ENCODE results near the gene ATP8B4.

Gene ATP8B4

DNA sequence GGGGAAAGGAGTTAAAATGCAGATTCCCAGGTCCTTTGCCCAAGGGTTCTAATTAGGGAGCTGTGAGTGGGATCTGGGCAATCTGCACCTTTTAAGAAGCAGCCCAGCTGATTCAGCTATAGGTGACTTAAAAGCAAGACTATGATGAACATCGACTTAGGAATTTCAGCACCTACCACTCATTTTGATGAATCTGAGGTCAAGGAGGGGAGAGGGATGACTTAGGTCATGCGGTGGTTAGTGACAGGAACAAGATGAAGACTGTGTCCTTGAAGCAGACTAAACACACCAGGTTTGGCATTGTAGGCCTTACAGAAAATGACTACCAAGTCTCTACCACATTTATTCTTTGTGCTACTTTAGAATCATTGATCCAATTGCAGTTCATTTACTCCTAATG is 301.9 kb downstream of the ATP8B4 start:
- H3K9me3 ChIP-seq (ENCODE audit: control insufficient read depth, low read length), result no peaks in the 10 kb centered on the region
- H3K36me3 ChIP-seq (ENCODE audit: control insufficient read depth, insufficient read depth, low read length), result no peaks in the 10 kb centered on the region
- no peak overlapping the region for H3K9ac ChIP-seq (ENCODE audit: low read length)
- H3K27me3 ChIP-seq (ENCODE audit: control insufficient read depth, insufficient read depth, low read length), result no peaks in the 10 kb centered on the region
- H3K4me3 ChIP-seq (ENCODE audit: low read length), result no peak overlapping the region
- no peaks in the 10 kb centered on the region for H3K4me1 ChIP-seq (ENCODE audit: control insufficient read depth, insufficient read depth, low read length)

DNA sequence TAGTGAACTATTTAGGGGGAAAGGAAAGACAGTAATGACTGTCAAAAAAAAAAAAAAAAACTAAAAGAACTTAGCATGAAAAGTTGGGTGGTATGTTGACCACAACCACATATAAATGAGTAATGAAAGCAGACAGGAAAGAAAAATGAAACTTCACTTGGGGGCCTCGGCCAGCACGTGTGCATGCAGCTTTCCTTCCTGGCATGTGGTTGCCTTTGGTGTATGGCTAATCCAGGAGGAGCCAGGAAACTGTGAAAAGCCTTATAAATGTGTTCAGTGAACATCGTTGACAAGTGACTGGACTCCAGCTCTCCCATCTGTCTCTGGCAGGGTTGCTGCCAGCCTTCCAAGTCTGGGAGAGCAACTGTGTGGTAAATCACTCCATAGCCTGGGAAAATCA is 303.1 kb downstream of the ATP8B4 start:
- no peaks in the 10 kb centered on the region for H3K27me3 ChIP-seq (ENCODE audit: control insufficient read depth, insufficient read depth, low read length)
- H3K9ac ChIP-seq (ENCODE audit: low read length), result no peak overlapping the region
- no peaks in the 10 kb centered on the region for H3K4me1 ChIP-seq (ENCODE audit: control insufficient read depth, insufficient read depth, low read length)
- H3K4me3 ChIP-seq (ENCODE audit: low read length), result no peak overlapping the region
- no peaks in the 10 kb centered on the region for H3K9me3 ChIP-seq (ENCODE audit: control insufficient read depth, low read length)
- no peaks in the 10 kb centered on the region for H3K36me3 ChIP-seq (ENCODE audit: control insufficient read depth, insufficient read depth, low read length)

DNA sequence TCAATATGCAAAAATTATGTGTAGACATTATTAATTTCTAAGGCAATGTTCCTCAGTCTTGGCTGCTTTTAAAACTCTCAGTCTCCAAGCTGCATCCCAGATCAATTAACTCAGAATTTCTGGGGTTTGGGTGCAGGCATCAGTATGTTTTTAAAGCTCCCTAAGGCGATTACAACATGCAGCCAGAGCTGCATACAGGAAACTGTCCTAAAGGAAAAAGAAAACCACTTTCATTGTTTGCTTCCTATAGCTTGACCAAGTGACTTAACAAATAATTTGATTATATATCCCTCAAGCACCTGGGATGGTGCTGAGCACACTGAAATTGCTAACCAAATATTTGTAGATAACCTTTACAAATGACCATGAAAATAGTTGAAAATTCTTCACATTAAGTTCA is 303.5 kb downstream of the ATP8B4 start:
- H3K4me3 ChIP-seq (ENCODE audit: low read length), result no peak overlapping the region
- H3K4me1 ChIP-seq (ENCODE audit: control insufficient read depth, insufficient read depth, low read length), result no peaks in the 10 kb centered on the region
- H3K36me3 ChIP-seq (ENCODE audit: control insufficient read depth, insufficient read depth, low read length), result no peaks in the 10 kb centered on the region
- H3K9ac ChIP-seq (ENCODE audit: low read length), result no peak overlapping the region
- no peaks in the 10 kb centered on the region for H3K27me3 ChIP-seq (ENCODE audit: control insufficient read depth, insufficient read depth, low read length)
- no peaks in the 10 kb centered on the region for H3K9me3 ChIP-seq (ENCODE audit: control insufficient read depth, low read length)

DNA sequence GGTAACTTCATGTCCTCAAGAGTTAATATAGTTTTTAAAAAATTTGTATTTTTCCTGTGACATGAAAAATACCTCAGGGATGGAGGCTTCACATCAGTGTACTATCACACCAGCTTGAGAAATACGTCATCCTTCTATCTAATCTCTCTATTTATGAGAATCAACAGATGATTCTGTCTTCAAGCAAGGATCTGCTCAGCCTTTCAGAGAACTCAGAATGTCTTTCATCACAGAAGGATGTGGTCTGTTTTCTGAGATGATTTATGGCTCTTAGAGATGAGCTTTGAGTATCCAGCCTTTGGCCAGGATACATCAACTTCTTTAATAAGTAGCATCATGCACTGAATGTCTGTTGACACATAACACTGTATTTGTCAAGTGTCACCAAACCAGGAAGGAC is 304.3 kb downstream of the ATP8B4 start:
- Histone ChIP-seq H3K27me3 (ENCODE audit: control insufficient read depth, insufficient read depth, low read length) (no peaks in the 10 kb centered on the region), H3K4me1 (ENCODE audit: control insufficient read depth, insufficient read depth, low read length) (no peaks in the 10 kb centered on the region), H3K4me3 (ENCODE audit: low read length) (no peak overlapping the region), H3K36me3 (ENCODE audit: control insufficient read depth, insufficient read depth, low read length) (no peaks in the 10 kb centered on the region), H3K9ac (ENCODE audit: low read length) (no peak overlapping the region), H3K9me3 (ENCODE audit: control insufficient read depth, low read length) (no peaks in the 10 kb centered on the region)

DNA sequence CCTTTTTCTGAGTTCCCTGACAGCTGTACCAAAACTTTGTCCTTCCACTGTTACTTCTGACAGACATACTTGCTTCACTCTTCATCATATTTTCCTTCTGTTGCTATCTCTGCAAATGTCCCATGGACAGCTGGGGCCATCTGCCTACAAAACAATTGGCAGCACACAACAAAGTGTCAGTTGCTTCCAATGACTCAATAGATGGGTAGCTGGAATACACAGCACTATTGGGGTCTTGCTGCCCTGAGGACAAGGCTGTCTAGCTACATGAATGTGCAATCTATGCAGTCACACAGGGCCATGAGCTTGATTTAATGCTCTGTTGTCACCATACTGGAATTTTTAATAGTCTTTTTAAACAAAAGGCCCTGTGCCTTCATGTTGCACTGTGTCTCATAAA is 305.4 kb downstream of the ATP8B4 start:
- no peaks in the 10 kb centered on the region for H3K4me1 ChIP-seq (ENCODE audit: control insufficient read depth, insufficient read depth, low read length)
- no peaks in the 10 kb centered on the region for H3K27me3 ChIP-seq (ENCODE audit: control insufficient read depth, insufficient read depth, low read length)
- no peaks in the 10 kb centered on the region for H3K36me3 ChIP-seq (ENCODE audit: control insufficient read depth, insufficient read depth, low read length)
- H3K4me3 ChIP-seq (ENCODE audit: low read length), result no peak overlapping the region
- H3K9me3 ChIP-seq (ENCODE audit: control insufficient read depth, low read length), result no peaks in the 10 kb centered on the region
- H3K9ac ChIP-seq (ENCODE audit: low read length), result no peak overlapping the region

DNA sequence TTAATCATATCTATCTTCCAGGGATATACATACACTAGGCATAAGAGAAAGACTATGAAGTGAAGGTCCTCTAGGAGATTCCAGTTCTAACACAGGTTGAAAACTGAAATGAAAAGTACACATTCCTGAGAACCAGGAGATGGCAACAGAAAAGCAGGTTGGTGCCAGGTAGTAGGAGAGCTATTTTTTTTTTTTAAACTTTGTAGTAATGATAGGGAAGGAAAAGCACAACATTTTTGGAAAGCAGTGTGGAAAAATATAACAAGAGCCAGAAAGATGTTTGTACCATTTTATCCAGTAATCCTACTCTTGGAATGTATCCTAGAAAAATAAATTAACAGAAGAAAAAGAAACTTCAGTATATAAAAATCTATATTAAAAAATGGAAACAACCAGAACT is 308.3 kb downstream of the ATP8B4 start:
- Histone ChIP-seq H3K4me1 (ENCODE audit: control insufficient read depth, insufficient read depth, low read length) (no peaks in the 10 kb centered on the region), H3K4me3 (ENCODE audit: low read length) (no peak overlapping the region), H3K9me3 (ENCODE audit: control insufficient read depth, low read length) (no peaks in the 10 kb centered on the region), H3K27me3 (ENCODE audit: control insufficient read depth, insufficient read depth, low read length) (no peaks in the 10 kb centered on the region), H3K9ac (ENCODE audit: low read length) (no peak overlapping the region), H3K36me3 (ENCODE audit: control insufficient read depth, insufficient read depth, low read length) (no peaks in the 10 kb centered on the region)

DNA sequence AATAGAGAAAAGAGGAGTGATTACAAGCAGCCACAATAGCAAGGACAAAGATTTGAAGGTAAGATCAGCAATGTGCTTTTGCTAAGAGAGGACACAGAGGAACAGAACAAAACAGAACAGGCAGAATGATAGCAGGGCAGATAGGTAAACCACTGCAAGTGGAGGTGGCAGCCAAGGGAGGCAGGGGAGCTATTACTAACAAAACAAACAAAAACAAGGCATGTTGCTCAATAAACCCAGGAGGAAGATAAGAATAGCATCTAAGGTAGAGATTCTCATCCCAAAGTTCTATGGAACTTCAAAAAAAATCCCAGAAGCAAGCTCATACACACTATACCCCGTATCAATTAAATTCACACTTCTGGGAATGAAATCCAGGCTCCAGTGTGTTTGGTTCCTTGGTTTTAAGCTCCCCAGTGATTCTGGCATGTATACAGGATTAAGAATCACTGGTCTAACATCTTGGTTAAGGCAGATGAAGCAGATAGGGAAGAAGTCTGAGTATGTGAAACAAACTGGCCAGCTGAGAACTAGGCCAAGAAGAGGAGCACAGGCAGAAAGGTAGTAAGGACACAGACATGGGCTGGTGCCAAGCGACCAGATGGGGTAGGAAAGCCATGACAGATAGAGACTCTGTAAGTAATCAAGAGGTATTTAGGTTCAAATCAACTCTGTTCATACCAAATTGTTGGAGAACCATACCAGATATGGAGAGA is 309.0 kb downstream of the ATP8B4 start:
- Histone ChIP-seq H3K36me3 (ENCODE audit: control insufficient read depth, insufficient read depth, low read length) (no peaks in the 10 kb centered on the region), H3K9ac (ENCODE audit: low read length) (no peak overlapping the region), H3K4me3 (ENCODE audit: low read length) (no peak overlapping the region), H3K27me3 (ENCODE audit: control insufficient read depth, insufficient read depth, low read length) (no peaks in the 10 kb centered on the region), H3K4me1 (ENCODE audit: control insufficient read depth, insufficient read depth, low read length) (no peaks in the 10 kb centered on the region), H3K9me3 (ENCODE audit: control insufficient read depth, low read length) (no peaks in the 10 kb centered on the region)

DNA sequence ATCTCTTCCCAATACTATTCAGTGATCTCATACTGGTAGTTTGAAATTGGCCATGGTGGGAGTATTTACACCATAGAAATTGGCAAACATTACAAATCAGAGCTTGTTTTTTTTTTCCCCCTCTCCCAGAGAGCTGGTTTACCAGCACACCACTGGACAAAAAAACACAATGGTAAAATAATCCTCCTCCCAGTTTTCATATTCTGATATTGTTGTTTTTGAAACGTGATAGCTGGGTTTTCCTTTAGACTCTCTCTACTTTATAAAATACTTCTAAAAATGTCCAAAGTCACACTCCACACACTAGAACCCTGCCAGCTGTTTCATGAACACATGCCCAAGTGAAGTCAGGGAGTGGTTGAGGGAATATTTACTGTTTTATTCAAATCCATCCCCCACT is 310.7 kb downstream of the ATP8B4 start:
- H3K9ac ChIP-seq (ENCODE audit: low read length), result no peak overlapping the region
- H3K27me3 ChIP-seq (ENCODE audit: control insufficient read depth, insufficient read depth, low read length), result no peaks in the 10 kb centered on the region
- no peaks in the 10 kb centered on the region for H3K4me1 ChIP-seq (ENCODE audit: control insufficient read depth, insufficient read depth, low read length)
- no peaks in the 10 kb centered on the region for H3K9me3 ChIP-seq (ENCODE audit: control insufficient read depth, low read length)
- no peaks in the 10 kb centered on the region for H3K36me3 ChIP-seq (ENCODE audit: control insufficient read depth, insufficient read depth, low read length)
- H3K4me3 ChIP-seq (ENCODE audit: low read length), result no peak overlapping the region

Data from mucosa of stomach (tissue), 1 donor.